Gastroesophageal sphincter (tissue), 4 donors: Measurements from ENCODE around the gene RHD. TPM values are rescaled to one million over a fixed set of nuclear protein-coding genes. Genes with fewer than 3 reads are reported as not detected.
"Not testable (repeated sequence)": the region's sequence is repeated elsewhere in the genome, so short reads cannot be mapped to it uniquely, and the experiment has no call there.

ENCODE experiments used
- ATAC-seq: fragments of 150-250 bp; one replicate; pipeline ENCODE4 v1.9.1; 2016; ENCODE audit warnings: mild to moderate bottlenecking, moderate library complexity
- H3K27ac ChIP-seq, 4 donors: fragments of 200-600 bp; sonication (generic) in 3 of 4; 1 replicate in 3 of 4; 2 replicates in 1 of 4; pipeline ENCODE4 v1.5.1; 2016 to 2019
- H3K27me3 ChIP-seq: fragments of 200-600 bp; sonication (generic); one replicate; pipeline ENCODE4 v1.5.1; 2019
- H3K36me3 ChIP-seq, 2 donors: fragments of 200-600 bp; sonication (generic); one replicate each; pipeline ENCODE4 v1.5.1; 2019; ENCODE audit warnings: control low read depth in 1 of 2
- H3K4me1 ChIP-seq, 3 donors: fragments of 200-600 bp; sonication (generic); 1 replicate in 2 of 3; 2 replicates in 1 of 3; pipeline ENCODE4 v1.5.1; 2016 to 2019; ENCODE audit warnings: control low read depth in 2 of 3
- H3K4me3 ChIP-seq, 2 donors: fragments of 200-600 bp; sonication (generic); one replicate each; pipeline ENCODE4 v1.5.1; 2019; ENCODE audit warnings: mild to moderate bottlenecking in 1 of 2, moderate library complexity in 1 of 2
- H3K9me3 ChIP-seq, 3 donors: fragments of 200-600 bp; sonication (generic); one replicate each; pipeline ENCODE4 v1.5.1; 2017 to 2019; ENCODE audit warnings: control low read depth in 2 of 3
- EP300 ChIP-seq: sonication (generic); formaldehyde crosslinking; IDR thresholded peaks from one replicate; pipeline ENCODE4 v1.6.1; 2017; ENCODE audit warnings: antibody characterized with exemption, mild to moderate bottlenecking
- POLR2A ChIP-seq, 2 donors: fragments of 450-650 bp; IDR thresholded peaks; one replicate each; pipeline ENCODE4 v1.6.1; 2017; ENCODE audit warnings: antibody characterized with exemption in 2 of 2, mild to moderate bottlenecking in 2 of 2, moderate library complexity in 1 of 2
- POLR2AphosphoS5 ChIP-seq: sonication (generic); formaldehyde crosslinking; IDR thresholded peaks from one replicate; pipeline ENCODE4 v1.6.1; 2017; ENCODE audit warnings: antibody characterized with exemption
- WGBS, 2 donors: methylation state at CpG; one replicate each; pipeline ENCODE4 v1.1.5; 2018; ENCODE audit warnings: low coverage in 1 of 2; 5-methylcytosine and 5-hydroxymethylcytosine counted together
- total RNA-seq, 4 donors: library from RNA; depleted of rRNA; stranded (reverse); fragments of >200 nt; gene quantifications; one replicate each; pipeline ENCODE4 v1.1.0, GENCODE V29; 2016
- TF ChIP-seq, protein P1 (sequence below), 4 experiments: fragments of 200-600 bp in 2 of 4; fragments of 450-650 bp in 2 of 4; sonication (generic) in 1 of 4; IDR thresholded peaks; one replicate each; pipeline ENCODE4 v1.5.1; 2017 to 2019; ENCODE audit warnings: antibody characterized with exemption in 4 of 4, mild to moderate bottlenecking in 2 of 4, moderate library complexity in 2 of 4

Gene RHD
- total RNA-seq, 4 donors from 2014 or later, result not detected

DNA sequence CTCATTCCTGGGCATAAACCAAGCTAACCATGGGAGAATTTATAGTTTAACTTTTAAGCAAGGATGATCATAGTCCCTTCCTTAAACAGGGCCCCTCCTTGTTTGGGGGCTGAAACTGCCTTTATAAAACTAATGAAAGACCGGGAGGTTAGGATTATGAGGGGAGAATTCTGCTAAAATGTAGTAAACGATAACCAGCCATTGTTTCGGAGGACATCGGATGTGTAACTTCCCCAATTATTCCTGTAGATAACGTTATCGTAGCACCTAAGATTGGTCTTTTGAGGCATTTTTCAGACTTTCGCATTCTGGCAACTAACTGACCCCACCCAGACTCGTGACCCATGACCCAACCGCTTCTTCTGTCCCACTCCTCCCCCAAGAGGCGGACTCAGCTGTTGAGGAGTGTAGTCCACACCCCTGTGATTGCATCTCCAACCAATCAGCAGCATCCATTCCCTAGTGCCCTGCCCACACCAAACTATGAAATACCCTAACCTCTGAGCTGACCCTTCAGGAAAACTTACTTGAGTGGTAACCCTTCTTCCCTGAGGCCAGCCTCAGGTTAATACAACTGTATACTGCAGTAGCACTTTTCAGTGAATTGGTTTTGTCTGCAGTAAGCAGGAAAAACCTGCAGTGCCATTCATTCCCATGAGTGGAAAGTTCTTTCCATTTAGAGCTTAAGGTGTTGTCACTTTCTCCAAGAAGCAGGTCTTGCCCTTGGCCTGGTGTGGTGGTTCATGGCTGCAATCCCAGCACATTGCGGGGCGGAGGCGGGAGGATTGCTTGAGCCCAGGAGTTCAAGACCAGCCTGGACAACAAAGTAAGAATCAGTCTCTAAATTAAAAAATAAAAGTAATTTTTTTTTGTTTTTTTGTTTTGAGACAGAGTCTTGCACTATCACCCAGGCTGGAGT, 39.2 kb upstream of the RHD start:
- peak overlapping the region; percentile 62 to 90 for H3K4me3 ChIP-seq
- H3K27me3 ChIP-seq, result no peaks in the 10 kb centered on the region
- H3K9me3 ChIP-seq, result no peaks in the 10 kb centered on the region
- H3K36me3 ChIP-seq, result peaks cover 0 to 37% of the 10 kb centered on the region in 2 donors
- peak; percentile 91 for ATAC-seq
- H3K27ac ChIP-seq, result peak overlapping the region; percentile 87 to 96 (median 94)
- TF ChIP-seq, protein P1, sequence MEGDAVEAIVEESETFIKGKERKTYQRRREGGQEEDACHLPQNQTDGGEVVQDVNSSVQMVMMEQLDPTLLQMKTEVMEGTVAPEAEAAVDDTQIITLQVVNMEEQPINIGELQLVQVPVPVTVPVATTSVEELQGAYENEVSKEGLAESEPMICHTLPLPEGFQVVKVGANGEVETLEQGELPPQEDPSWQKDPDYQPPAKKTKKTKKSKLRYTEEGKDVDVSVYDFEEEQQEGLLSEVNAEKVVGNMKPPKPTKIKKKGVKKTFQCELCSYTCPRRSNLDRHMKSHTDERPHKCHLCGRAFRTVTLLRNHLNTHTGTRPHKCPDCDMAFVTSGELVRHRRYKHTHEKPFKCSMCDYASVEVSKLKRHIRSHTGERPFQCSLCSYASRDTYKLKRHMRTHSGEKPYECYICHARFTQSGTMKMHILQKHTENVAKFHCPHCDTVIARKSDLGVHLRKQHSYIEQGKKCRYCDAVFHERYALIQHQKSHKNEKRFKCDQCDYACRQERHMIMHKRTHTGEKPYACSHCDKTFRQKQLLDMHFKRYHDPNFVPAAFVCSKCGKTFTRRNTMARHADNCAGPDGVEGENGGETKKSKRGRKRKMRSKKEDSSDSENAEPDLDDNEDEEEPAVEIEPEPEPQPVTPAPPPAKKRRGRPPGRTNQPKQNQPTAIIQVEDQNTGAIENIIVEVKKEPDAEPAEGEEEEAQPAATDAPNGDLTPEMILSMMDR (IDR thresholded peaks at IDR 0.05), result no peak
- TF ChIP-seq POLR2AphosphoS5, result peak; percentile 20
- peaks cover 0 to 68% (median 12%) of the 10 kb centered on the region in 3 donors for H3K4me1 ChIP-seq
- 25 to 43% methylated on average over 7 to 12 of the region's 13 CpGs for WGBS, 2 donors

DNA sequence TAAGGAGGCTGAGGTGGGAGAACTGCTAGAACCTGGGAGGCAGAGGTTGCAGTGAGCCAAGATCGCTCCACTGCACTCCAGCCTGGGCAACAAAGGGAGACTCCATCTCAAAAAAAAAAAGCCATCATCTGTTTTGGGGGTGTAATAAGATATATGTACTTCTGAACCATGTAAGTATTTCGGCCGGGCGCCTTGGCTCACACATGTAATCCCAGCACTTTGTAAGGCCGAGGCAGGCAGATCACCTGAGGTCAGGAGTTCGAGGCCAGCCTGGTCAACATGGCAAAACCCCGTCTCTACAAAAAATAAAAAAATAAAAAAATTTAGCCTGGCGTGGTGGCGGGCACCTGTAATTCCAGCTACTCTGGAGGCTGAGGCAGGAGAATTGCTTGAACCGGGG, 36.9 kb upstream of the RHD start:
- not testable (repeated sequence) for H3K4me3 ChIP-seq, H3K27ac ChIP-seq, ATAC-seq, H3K9me3 ChIP-seq, H3K27me3 ChIP-seq
- H3K4me1 ChIP-seq, result peaks cover 2 to 75% (median 19%) of the 10 kb centered on the region in 3 donors
- 88 to 97% methylated on average over 3 to 9 of the region's 10 CpGs for WGBS, 2 donors
- H3K36me3 ChIP-seq, result peaks cover 0 to 14% of the 10 kb centered on the region in 2 donors

DNA sequence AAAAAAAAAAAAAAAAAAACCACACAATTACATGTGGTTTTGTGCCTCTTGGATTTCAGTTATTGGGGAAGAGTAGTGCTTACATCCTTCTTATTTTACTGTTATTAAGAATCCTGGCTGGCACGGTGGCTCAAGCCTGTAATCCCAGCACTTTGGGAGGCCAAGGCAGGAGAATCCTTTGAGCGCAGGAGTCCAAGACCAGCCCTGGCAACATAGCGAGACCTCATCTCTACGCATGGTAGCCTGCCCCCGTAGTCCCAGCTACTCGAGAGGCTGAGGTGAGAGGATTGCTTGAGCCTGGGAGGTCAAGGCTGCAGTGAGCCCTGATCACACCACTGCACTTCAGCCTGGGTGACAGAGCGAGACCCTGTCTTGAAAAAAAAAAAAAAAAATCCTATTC, 36.0 kb upstream of the RHD start:
- WGBS, 2 donors, result 94% methylated on average over 6 of the region's 7 CpGs; no CpG with 5 or more reads in 1 of the 2 donors
- H3K9me3 ChIP-seq, H3K27me3 ChIP-seq, H3K27ac ChIP-seq, H3K4me3 ChIP-seq, ATAC-seq: not testable (repeated sequence)
- Histone ChIP-seq H3K36me3 (peaks cover 0 to 14% of the 10 kb centered on the region in 2 donors), H3K4me1 (peaks cover 4 to 75% (median 23%) of the 10 kb centered on the region in 3 donors)

DNA sequence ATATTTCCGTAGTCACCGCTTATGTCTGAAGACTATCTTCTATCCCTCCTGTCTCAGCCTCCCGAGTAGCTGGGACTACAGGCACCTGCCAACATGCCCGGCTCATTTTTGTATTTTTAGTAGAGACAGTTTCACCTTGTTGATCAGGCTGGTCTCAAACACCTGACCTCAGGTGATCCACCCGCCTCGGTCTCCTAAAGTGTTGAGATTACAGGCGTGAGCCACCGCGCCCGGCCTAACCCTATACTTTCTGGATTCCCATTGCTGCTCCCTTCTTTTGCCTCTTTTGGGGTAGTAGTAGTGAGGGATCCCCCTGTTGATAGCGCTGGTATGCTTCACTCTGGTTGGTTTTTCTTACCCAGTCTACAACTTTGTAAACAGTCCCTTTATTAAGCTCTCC, 34.3 kb upstream of the RHD start:
- ATAC-seq, result no peak
- H3K27ac ChIP-seq, result no peak overlapping the region

DNA sequence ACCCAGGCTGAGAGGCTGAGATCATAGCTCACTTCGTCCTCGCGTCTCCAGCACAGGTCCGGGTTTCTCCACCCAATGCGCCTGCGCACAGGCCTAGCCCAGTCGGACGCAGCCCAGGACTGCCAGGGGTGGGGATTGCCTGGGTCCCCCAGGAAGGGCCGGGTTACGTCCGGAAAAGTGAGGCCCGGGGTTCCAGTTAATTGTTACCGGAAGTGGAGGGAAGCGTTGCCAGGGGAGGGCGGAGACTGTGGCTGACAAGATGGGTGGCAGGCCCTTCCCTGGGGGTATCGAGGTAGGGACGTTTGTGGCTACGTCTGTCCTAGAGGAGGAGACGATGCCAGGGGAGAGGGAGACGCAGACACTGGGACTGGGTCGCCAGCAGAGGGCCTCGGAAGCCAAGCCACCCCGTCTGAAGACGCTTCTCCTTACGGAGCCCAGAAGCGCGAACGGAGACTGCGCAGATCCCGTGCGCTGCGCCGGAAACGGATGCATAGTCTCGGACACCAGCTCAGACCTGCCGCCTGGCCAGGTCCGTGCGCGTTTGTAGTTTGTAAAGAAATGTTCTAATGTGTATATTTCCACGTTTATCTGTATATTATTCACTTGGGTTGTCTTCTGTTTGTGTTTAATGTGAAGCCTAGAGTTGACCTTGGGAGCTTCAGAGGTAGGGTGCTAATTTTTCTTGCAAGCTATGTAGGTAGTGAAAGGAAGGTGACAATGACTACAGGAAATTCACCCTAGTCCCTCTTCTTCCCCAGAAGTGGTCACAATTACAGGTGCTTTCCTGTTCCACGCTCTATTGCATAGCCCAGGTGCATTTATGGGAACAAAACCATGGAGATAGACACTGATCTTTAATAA, 32.4 kb upstream of the RHD start:
- Histone ChIP-seq H3K4me3 (peak overlapping the region; percentile 53 to 54), H3K4me1 (peaks cover 7 to 67% (median 17%) of the 10 kb centered on the region in 3 donors), H3K27ac (peak overlapping the region; percentile 88 to 93 (median 90)), H3K27me3 (no peaks in the 10 kb centered on the region), H3K36me3 (peaks cover 0 to 51% of the 10 kb centered on the region in 2 donors), H3K9me3 (no peaks in the 10 kb centered on the region)
- peak; percentile 96 for ATAC-seq
- WGBS, 2 donors, result 3% methylated on average over 8 to 18 of the region's 41 CpGs
- TF ChIP-seq POLR2A (IDR thresholded peaks at IDR 0.05), result peak in 1 of 2 donors; percentile 29
- no peak for TF ChIP-seq EP300
- TF ChIP-seq, protein P1 (IDR thresholded peaks at IDR 0.05), result peak; percentile 10 to 72 (median 67)
- peak; percentile 78 for TF ChIP-seq POLR2AphosphoS5

More for the DNA sequence above, 34.3 kb upstream of the RHD start:
- Histone ChIP-seq H3K27me3 (no peaks in the 10 kb centered on the region), H3K36me3 (peaks cover 0 to 32% of the 10 kb centered on the region in 2 donors), H3K4me3 (no peak overlapping the region), H3K4me1 (peaks cover 4 to 69% (median 17%) of the 10 kb centered on the region in 3 donors), H3K9me3 (no peaks in the 10 kb centered on the region)
- WGBS, 2 donors, result 96% methylated on average over 4 to 10 of the region's 11 CpGs
- TF ChIP-seq POLR2A (IDR thresholded peaks at IDR 0.05) (no peak), POLR2AphosphoS5 (no peak), EP300 (no peak)
- TF ChIP-seq, protein P1 (IDR thresholded peaks at IDR 0.05), result no peak
